Tibial artery (tissue), 4 donors: ENCODE data around the gene NUCKS1.
A peak's percentile ranks its signal among the peaks of the same experiment; 100 is the strongest.

Source experiments
- DNase-seq, 2 donors: peaks; one replicate each; pipeline ENCODE4 v3.0.0-alpha.2; 2019
- H3K27ac ChIP-seq, 2 donors: fragments of 200-600 bp; sonication (generic) in 1 of 2; 1 replicate in 1 of 2; 2 replicates in 1 of 2; pipeline ENCODE4 v1.5.1; 2018 to 2019; ENCODE audit warnings: mild to moderate bottlenecking in 1 of 2
- H3K27me3 ChIP-seq, 2 donors: fragments of 200-600 bp; sonication (generic) in 1 of 2; one replicate each; pipeline versions ENCODE4 v1.5.1 to v1.6.0; 2016 to 2019
- H3K36me3 ChIP-seq, 3 donors: fragments of 200-600 bp; sonication (generic) in 2 of 3; one replicate each; pipeline ENCODE4 v1.5.1; 2016 to 2019; ENCODE audit warnings: mild to moderate bottlenecking in 2 of 3
- H3K4me1 ChIP-seq, 4 donors: fragments of 200-600 bp; sonication (generic) in 2 of 4; 1 replicate in 3 of 4; 2 replicates in 1 of 4; pipeline ENCODE4 v1.5.1; 2016 to 2019
- H3K4me3 ChIP-seq, 2 donors: fragments of 200-600 bp; sonication (generic) in 1 of 2; 1 replicate in 1 of 2; 2 replicates in 1 of 2; pipeline ENCODE4 v1.5.1; 2018 to 2019; ENCODE audit warnings: mild to moderate bottlenecking in 2 of 2
- H3K9me3 ChIP-seq, 3 donors: fragments of 200-600 bp; sonication (generic) in 1 of 3; one replicate each; pipeline ENCODE4 v1.5.1; 2016 to 2019
- CTCF ChIP-seq, 2 experiments: fragments of 200-600 bp in 1 of 2; fragments of 450-650 bp in 1 of 2; IDR thresholded peaks; one replicate each; pipeline ENCODE4 v1.5.1; 2017 to 2019; ENCODE audit warnings: antibody characterized with exemption in 2 of 2, mild to moderate bottlenecking in 1 of 2, moderate library complexity in 1 of 2
- intact Hi-C: fragments of 100-400 bp; cut with DNase I; formaldehyde crosslinking; loops from one replicate; pipeline ENCODE4 v1.15.0; 2023; ENCODE audit warnings: low total_unique reads

Gene NUCKS1

DNA sequence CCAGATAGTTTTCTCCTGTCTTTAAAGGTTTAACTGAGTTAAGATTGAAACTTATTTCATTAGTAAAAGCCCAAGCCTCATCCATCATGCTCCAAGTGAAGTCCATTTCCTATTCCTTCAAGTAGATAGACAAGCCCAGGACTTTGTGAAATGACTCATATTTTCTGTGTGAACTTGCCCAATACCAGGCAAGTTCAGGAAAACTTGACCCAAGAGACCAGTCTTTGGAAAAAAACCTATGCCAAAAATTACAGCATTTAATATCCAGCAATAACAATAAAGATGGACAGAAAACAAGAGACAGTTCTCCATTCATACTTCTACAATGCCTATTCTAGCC is 25.7 kb upstream of the NUCKS1 start:
- Histone ChIP-seq H3K9me3 (no peaks in the 10 kb centered on the region), H3K27ac (peak overlapping the region; percentile 63 to 80), H3K27me3 (no peaks in the 10 kb centered on the region), H3K36me3 (no peaks in the 10 kb centered on the region), H3K4me3 (peak overlapping the region; percentile 71 to 79), H3K4me1 (peaks cover 0 to 18% (median 9%) of the 10 kb centered on the region in 4 donors)
- intact Hi-C loops = no loop called here
- TF ChIP-seq CTCF (IDR thresholded peaks at IDR 0.05) = no peak
- no peak for DNase-seq

- H3K27ac ChIP-seq = peak within 1 kb of the TSS; percentile 63 to 80
- intact Hi-C loops = no loop called here
- H3K4me1 ChIP-seq = peaks cover 0 to 18% (median 9%) of the 10 kb centered on the region in 4 donors
- no peaks in the 10 kb centered on the region for H3K27me3 ChIP-seq
- TF ChIP-seq CTCF (IDR thresholded peaks at IDR 0.05) = no peak
- peak within 1 kb of the TSS; percentile 71 to 79 for H3K4me3 ChIP-seq
- H3K9me3 ChIP-seq = no peaks in the 10 kb centered on the region
- DNase-seq = peak; percentile 87 to 91
- H3K36me3 ChIP-seq = no peaks in the 10 kb centered on the region
These were observed 25.2 kb upstream of the NUCKS1 start, which contains the start of gene RAB29 for GRCh38 chr1:205775015-205775716. Gene RAB29, minus strand, starts transcription at chr1:205775482. Its CDS starts 526 bp downstream, at chr1:205774956.

DNA sequence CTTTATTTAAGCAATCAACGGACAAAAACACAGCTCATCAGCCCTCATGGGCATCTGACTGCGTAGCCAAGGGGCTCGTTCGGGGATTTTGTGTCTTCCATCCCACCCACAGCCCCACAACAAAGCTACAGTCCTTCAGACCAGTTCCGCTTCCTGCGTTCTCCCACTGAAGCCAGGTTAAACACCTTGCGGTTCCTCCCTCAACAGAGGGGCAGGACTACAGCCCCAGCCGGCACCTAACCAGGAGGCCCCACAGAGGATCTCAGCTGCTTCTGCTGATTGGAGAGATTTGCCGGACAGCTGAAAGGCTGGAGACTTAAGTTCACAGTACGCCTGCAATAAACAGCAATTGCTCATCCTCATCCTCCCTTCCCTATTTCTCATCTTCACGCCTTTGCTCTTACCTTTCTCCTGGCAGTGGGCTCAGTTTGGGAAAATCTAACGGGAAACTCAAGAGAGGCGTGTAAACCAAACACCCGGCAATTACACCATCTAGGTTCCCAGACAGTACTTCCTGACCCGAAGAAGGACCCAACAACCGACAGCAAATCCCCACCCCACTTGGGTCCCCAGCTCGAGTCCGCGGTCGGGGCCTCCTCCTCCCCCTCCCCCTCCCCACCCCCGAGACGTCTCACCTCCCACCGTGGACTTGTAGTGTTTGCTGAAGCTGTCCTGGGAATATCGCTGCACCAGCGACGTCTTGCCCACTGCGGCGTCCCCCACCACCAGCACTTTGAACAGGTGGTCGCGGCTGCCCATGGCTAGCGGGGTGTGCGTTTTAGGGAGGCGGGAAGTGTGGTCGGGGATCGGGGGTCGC is 24.4 kb upstream of the NUCKS1 start:
- H3K27me3 ChIP-seq = no peaks in the 10 kb centered on the region
- DNase-seq = peak in 1 of 2 donors; percentile 72
- H3K27ac ChIP-seq = peak overlapping the region; percentile 63 to 80
- H3K9me3 ChIP-seq = no peaks in the 10 kb centered on the region
- intact Hi-C loops = no loop called here
- H3K36me3 ChIP-seq = peaks cover 0 to 5% (median 0%) of the 10 kb centered on the region in 3 donors
- H3K4me1 ChIP-seq = peaks cover 0 to 24% (median 9%) of the 10 kb centered on the region in 4 donors
- H3K4me3 ChIP-seq = peak overlapping the region; percentile 71 to 79
- TF ChIP-seq CTCF (IDR thresholded peaks at IDR 0.05) = no peak

GRCh38 chr1:205772607-205773032 is 22.6 kb upstream of the NUCKS1 start:
- Histone ChIP-seq H3K9me3 (no peaks in the 10 kb centered on the region), H3K36me3 (peaks cover 0 to 11% (median 0%) of the 10 kb centered on the region in 3 donors), H3K4me3 (no peak overlapping the region), H3K27me3 (no peaks in the 10 kb centered on the region), H3K4me1 (peaks cover 0 to 28% (median 9%) of the 10 kb centered on the region in 4 donors), H3K27ac (no peak overlapping the region)
- intact Hi-C loops = no loop called here
- no peak for DNase-seq
- TF ChIP-seq CTCF (IDR thresholded peaks at IDR 0.05) = no peak

DNA sequence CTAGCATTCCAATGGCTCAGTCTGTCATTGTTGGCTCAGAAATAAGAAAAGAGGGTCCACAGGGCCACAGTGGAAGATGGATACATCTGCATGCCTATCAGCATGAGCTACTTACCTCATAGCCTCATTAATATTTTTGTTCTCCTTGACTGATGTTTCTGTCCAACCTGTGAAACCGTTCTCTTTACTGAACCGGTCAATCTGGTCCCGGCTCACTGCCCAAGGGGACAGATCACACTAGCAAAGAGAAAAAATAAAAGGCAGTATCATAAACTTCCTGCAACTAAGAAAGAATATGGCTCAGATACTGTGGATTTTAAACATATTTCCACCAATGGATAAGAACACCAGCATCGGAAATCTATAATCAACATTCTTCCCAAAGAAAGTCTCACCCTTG is 20.6 kb upstream of the NUCKS1 start:
- peaks cover 0 to 19% (median 6%) of the 10 kb centered on the region in 4 donors for H3K4me1 ChIP-seq
- intact Hi-C loops = no loop called here
- H3K27me3 ChIP-seq = no peaks in the 10 kb centered on the region
- peaks cover 0 to 11% (median 0%) of the 10 kb centered on the region in 3 donors for H3K36me3 ChIP-seq
- no peak for DNase-seq
- TF ChIP-seq CTCF (IDR thresholded peaks at IDR 0.05) = no peak
- no peaks in the 10 kb centered on the region for H3K9me3 ChIP-seq
- no peak overlapping the region for H3K4me3 ChIP-seq
- no peak overlapping the region for H3K27ac ChIP-seq
